K562 (cell line): ENCODE data around the gene MFAP3. TPM values are rescaled to one million over a fixed set of nuclear protein-coding genes. Genes with fewer than 3 reads are reported as not detected.

Experiments
- ATAC-seq: fragments of 200-7000 bp; cut with Tn5 transposase; 3 replicates; pipeline ENCODE4 v1.9.1; 2020; ENCODE audit warnings: moderate library complexity
- BruUV-seq: library from RNA; stranded (reverse); fragments of 400-500 nt; replicated peaks from 2 replicates; lab custom pipeline; 2021; lab: Mats Ljungman, UMichigan
- CTCF ChIA-PET: fragments of 300-600 bp; formaldehyde crosslinking; extraction: SDS; loops from one replicate; lab custom pipeline; 2021; ENCODE audit warnings: low intra/inter-chr PET ratio; lab: Yijun Ruan, JAX
- POLR2A ChIA-PET: fragments of 300-600, 350-650 bp; sonication (Branson Sonifier 250); formaldehyde crosslinking; extraction: SDS; loops from one replicate; lab custom pipeline; 2021; ENCODE audit warnings: antibody characterized with exemption, inconsistent platforms; lab: Yijun Ruan, JAX
- DNase-seq, 4 experiments: peaks; one replicate each; pipeline versions ENCODE4 v3.0.0 to v3.0.0-alpha.2; 2011 to 2018; ENCODE audit warnings: low spot score in 3 of 4, mixed read lengths in 3 of 4; ENCODE audit errors: extremely low read depth in 1 of 4
- FAIRE-seq: peaks from 2 replicates; lab custom pipeline; 2011; peaks lifted over from hg19 to GRCh38; lab: Jason Lieb, UNC
- H2AFZ ChIP-seq: 2 replicates; pipeline ENCODE4 v1.6.0; 2011; ENCODE audit warnings: low read depth, low read length, control low read depth, inconsistent platforms
- H3K27ac ChIP-seq: fragments of 200-600 bp; 3 replicates; pipeline ENCODE4 v1.8.0; 2011; ENCODE audit warnings: low read depth, mild to moderate bottlenecking, control low read depth, inconsistent platforms, low read length, moderate library complexity, mixed read lengths; ENCODE audit errors: extremely low read depth
- H3K27me3 ChIP-seq, 2 experiments: fragments of 300-600 bp in 1 of 2; 2 replicates in 1 of 2; 3 replicates in 1 of 2; pipeline versions ENCODE4 v1.6.0 to v1.8.0; 2011; ENCODE audit warnings: inconsistent platforms in 2 of 2, low read length in 2 of 2, mild to moderate bottlenecking in 1 of 2, mixed read lengths in 1 of 2, moderate library complexity in 1 of 2; ENCODE audit not compliant: control insufficient read depth in 2 of 2, insufficient read depth in 2 of 2
- H3K36me3 ChIP-seq: fragments of 300-600 bp; 3 replicates; pipeline ENCODE4 v1.8.0; 2011; ENCODE audit warnings: mild to moderate bottlenecking, low read length, inconsistent platforms; ENCODE audit not compliant: control insufficient read depth, insufficient read depth
- H3K4me1 ChIP-seq, 2 experiments: fragments of 200-600 bp in 1 of 2; replicated peaks in 1 of 2; 2 replicates in 1 of 2; 3 replicates in 1 of 2; pipeline versions ENCODE4 v1.5.1 to v1.8.0; 2011; ENCODE audit warnings: inconsistent platforms in 2 of 2, low read length in 2 of 2, mild to moderate bottlenecking in 1 of 2, mixed read lengths in 1 of 2, moderate library complexity in 1 of 2; ENCODE audit not compliant: control insufficient read depth in 2 of 2, insufficient read depth in 2 of 2
- H3K4me2 ChIP-seq: 2 replicates; pipeline ENCODE4 v1.6.1; 2011; ENCODE audit warnings: low read length, control low read depth, inconsistent platforms, mixed read lengths; ENCODE audit not compliant: insufficient read depth
- H3K4me3 ChIP-seq: fragments of 200-600 bp; sonication (generic), shearing (Covaris generic); 2 replicates; pipeline ENCODE4 v1.5.1; 2016; ENCODE audit warnings: control low read depth, inconsistent platforms
- H3K79me2 ChIP-seq: fragments of 200-600 bp; 3 replicates; pipeline ENCODE4 v1.8.0; 2011; ENCODE audit warnings: low read length, inconsistent platforms; ENCODE audit not compliant: control insufficient read depth, insufficient read depth
- H3K9ac ChIP-seq, 2 experiments: 2 replicates each; pipeline versions ENCODE4 v1.6.0 to v1.6.1; 2011; ENCODE audit warnings: low read depth in 2 of 2, low read length in 2 of 2, control low read depth in 1 of 2, inconsistent platforms in 1 of 2, mild to moderate bottlenecking in 1 of 2, mixed read lengths in 1 of 2; ENCODE audit not compliant: insufficient read depth in 1 of 2
- H3K9me1 ChIP-seq: one replicate; pipeline ENCODE4 v1.6.0; 2011; ENCODE audit warnings: inconsistent platforms, mild to moderate bottlenecking, low read length, moderate library complexity; ENCODE audit not compliant: control insufficient read depth, insufficient read depth
- H3K9me3 ChIP-seq: replicated peaks from 2 replicates; pipeline ENCODE4 v1.5.1; 2011; ENCODE audit warnings: low read depth, low read length, inconsistent platforms; ENCODE audit not compliant: control insufficient read depth, insufficient read depth
- H4K20me1 ChIP-seq: replicated peaks from 2 replicates; pipeline ENCODE4 v1.6.1; 2011; ENCODE audit warnings: low read length, inconsistent platforms, mixed read lengths; ENCODE audit not compliant: control insufficient read depth, insufficient read depth
- ATF7 ChIP-seq: fragments of 450-650 bp; IDR thresholded peaks from 2 replicates; pipeline ENCODE4 v1.7.1; 2014; ENCODE audit warnings: mild to moderate bottlenecking, moderate library complexity
- KLF10 ChIP-seq: fragments of 250-450 bp; sonication (Bioruptor Pico); IDR thresholded peaks from 2 replicates; pipeline ENCODE4 v1.6.1; 2021; ENCODE audit warnings: matching md5 sums
- MTA1 ChIP-seq: fragments of 450-650 bp; IDR thresholded peaks from 2 replicates; pipeline ENCODE4 v1.6.1; 2017; ENCODE audit warnings: borderline replicate concordance
- PHF8 ChIP-seq: fragments of 200-600 bp; sonication (generic); IDR thresholded peaks from 2 replicates; pipeline ENCODE4 v1.6.1; 2012; ENCODE audit warnings: mixed run types, mild to moderate bottlenecking, inconsistent platforms, low read length, moderate library complexity, borderline replicate concordance
- SMARCE1 ChIP-seq: fragments of 450-650 bp; IDR thresholded peaks from 2 replicates; pipeline ENCODE4 v1.7.1; 2016; ENCODE audit warnings: mild to moderate bottlenecking
- TFAM ChIP-seq: fragments of 250-450 bp; sonication (Bioruptor Pico); conservative IDR thresholded peaks from 2 replicates; pipeline ENCODE4 v1.5.0; 2021; ENCODE audit warnings: mild to moderate bottlenecking, moderate library complexity
- ZBED1 ChIP-seq: IDR thresholded peaks from 2 replicates; pipeline ENCODE4 v1.6.1; 2014
- ZKSCAN8 ChIP-seq: fragments of 200-800 bp; sonication (Bioruptor generic); IDR thresholded peaks from 2 replicates; pipeline ENCODE4 v1.6.1; 2016; ENCODE audit warnings: missing genetic modification characterization, missing compliant biosample characterization
- ZNF217 ChIP-seq: sonication (generic); formaldehyde crosslinking; IDR thresholded peaks from 2 replicates; pipeline ENCODE4 v1.8.0; 2022; ENCODE audit warnings: mild to moderate bottlenecking, missing genetic modification reagents
- ZNF274 ChIP-seq: IDR thresholded peaks from 2 replicates; pipeline ENCODE4 v1.6.1; 2011; ENCODE audit warnings: low read depth, mild to moderate bottlenecking, low read length, moderate library complexity, borderline replicate concordance
- ZNF644 ChIP-seq: fragments of 200-800 bp; sonication (Bioruptor generic); IDR thresholded peaks from 2 replicates; pipeline ENCODE4 v1.6.1; 2016; ENCODE audit warnings: low read depth, missing genetic modification characterization, missing compliant biosample characterization
- WGBS: fragments of 100-300 bp; shearing (Covaris generic); methylation state at CpG from one replicate; pipeline ENCODE4 v1.1.6; 2016; ENCODE audit warnings: low coverage, mixed read lengths; ENCODE audit not compliant: insufficient coverage; ENCODE audit errors: missing lambda C conversion rate; 5-methylcytosine and 5-hydroxymethylcytosine counted together
- in situ Hi-C: fragments of 300-500 bp; cut with MboI; formaldehyde crosslinking; loops from 4 replicates; pipeline ENCODE4 v1.15.0; 2018; ENCODE audit warnings: inconsistent platforms, mixed read lengths
- intact Hi-C: fragments of 100-400 bp; cut with micrococcal nuclease; formaldehyde crosslinking; loops from 2 replicates; pipeline ENCODE4 v1.14.2; 2022
- polyA plus RNA-seq, 8 experiments: library from polyadenylated mRNA; depleted of rRNA in 4 of 8; stranded (reverse) in 5 of 8; unstranded in 3 of 8; fragments of >200 nt; fragmentation: Nextera tagmentation in 2 of 8; fragmentation: Illumina TruSeq in 1 of 8; extraction: Ambion mirVana in 2 of 8; extraction: Trizol in 1 of 8; gene quantifications; 2 replicates each; pipeline versions ENCODE4 v1.2.1 to v1.2.3, GENCODE V29; 2011 to 2014; ENCODE audit warnings: inconsistent platforms in 1 of 8, missing spikeins in 1 of 8
- total RNA-seq, 7 experiments: library from RNA; depleted of rRNA in 6 of 7; stranded (reverse); fragments of >200 nt in 6 of 7; fragmentation: Illumina TruSeq in 2 of 7; extraction: Trizol in 2 of 7; gene quantifications; 2 replicates each; pipeline versions ENCODE4 v1.2.1 to v1.2.3, GENCODE V29; 2011 to 2021; ENCODE audit warnings: low replicate concordance in 1 of 7
- TF ChIP-seq, protein P1 (sequence below): IDR thresholded peaks from 2 replicates; pipeline ENCODE4 v1.6.1; 2014; ENCODE audit warnings: antibody characterized with exemption
- TF ChIP-seq, protein P2 (sequence below): sonication (generic); formaldehyde crosslinking; IDR thresholded peaks from 2 replicates; pipeline ENCODE4 v1.8.1; 2023; ENCODE audit warnings: mild to moderate bottlenecking, missing genetic modification reagents, moderate library complexity

The MFAP3 gene
- total and polyA plus RNA-seq, 9 of the 15 experiments (the other 6 are each of a cell fraction or from before 2014, with no cell fraction given) = 9.5 to 39.1 (median 20.7) TPM

DNA sequence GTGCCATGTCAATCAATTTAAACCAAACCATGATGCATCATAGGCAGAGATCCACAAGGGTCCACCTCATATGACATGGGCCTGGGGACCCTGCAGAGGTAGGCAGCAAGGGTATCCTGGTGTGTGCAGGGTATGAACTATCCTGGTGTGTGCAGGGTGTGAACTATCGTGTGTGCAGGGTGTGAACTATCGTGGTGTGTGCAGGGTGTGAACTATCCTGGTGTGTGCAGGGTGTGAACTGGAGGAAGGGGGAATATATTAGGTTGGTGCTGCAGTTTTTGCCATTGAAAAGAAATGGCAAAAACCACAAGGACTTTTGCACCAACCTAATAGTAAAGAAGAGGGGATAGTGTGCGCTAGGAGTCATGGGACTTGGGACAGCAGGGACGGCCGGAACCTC is 50.0 kb downstream of the MFAP3 start:
- Histone ChIP-seq H3K27me3 (peaks cover 26% of the 10 kb centered on the region in 2 experiments; a peak in 4 of 5 replicates), H3K4me1 (no peaks in the 10 kb centered on the region), H3K36me3 (no peaks in the 10 kb centered on the region), H4K20me1 (0 out of 2 replicates have a peak, but pooled peaks cover 3% of the 10 kb centered on the region), H2AFZ (no peak overlapping the region), H3K4me2 (no peak overlapping the region), H3K9me1 (no peaks in the 10 kb centered on the region), H3K79me2 (no peaks in the 10 kb centered on the region), H3K4me3 (no peak overlapping the region), H3K27ac (no peak overlapping the region), H3K9ac (no peak overlapping the region), H3K9me3 (no peaks in the 10 kb centered on the region)
- no peak for DNase-seq
- POLR2A ChIA-PET = interaction anchor here (0.9 kb wide), 1 partner anchor 11 kb away, joined by 3 read pairs; no protein-coding TSS in a partner anchor
- no peak for FAIRE-seq
- TF ChIP-seq MTA1 = no peak
- no peak for TF ChIP-seq TFAM (CRISPR knock-in tag)
- in situ Hi-C loops = no loop called here
- intact Hi-C loops = no loop called here
- CTCF ChIA-PET = no interaction called here
- 2% methylated on average over 5 of the region's 5 CpGs for WGBS
- no peak for ATAC-seq
- no TSS peak for BruUV-seq

DNA sequence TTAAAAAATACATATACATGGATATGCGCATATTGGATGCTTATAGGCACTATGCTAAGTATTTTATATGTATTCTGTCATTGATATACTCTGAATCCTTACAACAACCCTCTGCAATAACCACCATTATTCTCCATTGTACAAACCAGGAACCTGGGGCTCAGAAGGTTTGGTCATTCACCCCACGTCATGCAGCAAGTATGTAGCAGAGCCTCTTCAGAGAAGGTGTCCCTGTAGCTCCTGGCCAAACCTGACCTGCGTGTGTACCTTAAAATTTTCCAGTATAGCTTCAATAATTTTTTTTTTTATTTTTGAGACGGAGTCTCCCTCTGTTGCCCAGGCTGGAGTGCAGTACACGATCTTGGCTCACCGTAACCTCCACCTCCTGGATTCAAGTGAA is 51.9 kb downstream of the MFAP3 start:
- Histone ChIP-seq H3K9me1 (no peaks in the 10 kb centered on the region), H3K4me1 (no peaks in the 10 kb centered on the region), H3K9ac (no peak overlapping the region), H3K36me3 (no peaks in the 10 kb centered on the region), H3K27ac (no peak overlapping the region), H3K27me3 (peaks cover 19 to 24% of the 10 kb centered on the region in 2 experiments; a peak in 4 of 5 replicates), H3K4me3 (no peak overlapping the region), H2AFZ (no peak overlapping the region), H3K4me2 (no peak overlapping the region), H3K9me3 (no peaks in the 10 kb centered on the region), H3K79me2 (no peaks in the 10 kb centered on the region), H4K20me1 (0 out of 2 replicates have a peak, but pooled peaks cover 3% of the 10 kb centered on the region)
- CTCF ChIA-PET = no interaction called here
- POLR2A ChIA-PET = interaction anchor here (0.6 kb wide), 1 partner anchor 20 kb away, joined by 3 read pairs; no protein-coding TSS in a partner anchor
- FAIRE-seq (no peak), DNase-seq (no peak), ATAC-seq (no peak)
- in situ Hi-C loops = no loop called here
- no TSS peak for BruUV-seq
- intact Hi-C loops = no loop called here
- 3% methylated on average over 6 of the region's 6 CpGs for WGBS
- TF ChIP-seq, protein P1, sequence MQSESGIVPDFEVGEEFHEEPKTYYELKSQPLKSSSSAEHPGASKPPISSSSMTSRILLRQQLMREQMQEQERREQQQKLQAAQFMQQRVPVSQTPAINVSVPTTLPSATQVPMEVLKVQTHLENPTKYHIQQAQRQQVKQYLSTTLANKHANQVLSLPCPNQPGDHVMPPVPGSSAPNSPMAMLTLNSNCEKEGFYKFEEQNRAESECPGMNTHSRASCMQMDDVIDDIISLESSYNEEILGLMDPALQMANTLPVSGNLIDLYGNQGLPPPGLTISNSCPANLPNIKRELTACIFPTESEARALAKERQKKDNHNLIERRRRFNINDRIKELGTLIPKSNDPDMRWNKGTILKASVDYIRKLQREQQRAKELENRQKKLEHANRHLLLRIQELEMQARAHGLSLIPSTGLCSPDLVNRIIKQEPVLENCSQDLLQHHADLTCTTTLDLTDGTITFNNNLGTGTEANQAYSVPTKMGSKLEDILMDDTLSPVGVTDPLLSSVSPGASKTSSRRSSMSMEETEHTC = no peak
- TF ChIP-seq ZBED1 = no peak
- no peak for TF ChIP-seq ATF7
- no peak for TF ChIP-seq ZKSCAN8
- TF ChIP-seq, protein P2, sequence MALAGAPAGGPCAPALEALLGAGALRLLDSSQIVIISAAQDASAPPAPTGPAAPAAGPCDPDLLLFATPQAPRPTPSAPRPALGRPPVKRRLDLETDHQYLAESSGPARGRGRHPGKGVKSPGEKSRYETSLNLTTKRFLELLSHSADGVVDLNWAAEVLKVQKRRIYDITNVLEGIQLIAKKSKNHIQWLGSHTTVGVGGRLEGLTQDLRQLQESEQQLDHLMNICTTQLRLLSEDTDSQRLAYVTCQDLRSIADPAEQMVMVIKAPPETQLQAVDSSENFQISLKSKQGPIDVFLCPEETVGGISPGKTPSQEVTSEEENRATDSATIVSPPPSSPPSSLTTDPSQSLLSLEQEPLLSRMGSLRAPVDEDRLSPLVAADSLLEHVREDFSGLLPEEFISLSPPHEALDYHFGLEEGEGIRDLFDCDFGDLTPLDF (CRISPR knock-in tag) = no peak
- TF ChIP-seq ZNF217 (CRISPR knock-in tag) = no peak
- no peak for TF ChIP-seq PHF8
- TF ChIP-seq ZNF274 = no peak
- TF ChIP-seq KLF10 (CRISPR knock-in tag) = no peak
- no peak for TF ChIP-seq ZNF644 (tag)
- no peak for TF ChIP-seq SMARCE1
